ENCODE measurements around the gene HEXA. TPM values are rescaled to one million over a fixed set of nuclear protein-coding genes. Genes with fewer than 3 reads are reported as not detected.

The HEXA gene
- total and polyA plus RNA-seq, 2 donors from 2014 or later, result 138 to 199 TPM

DNA sequence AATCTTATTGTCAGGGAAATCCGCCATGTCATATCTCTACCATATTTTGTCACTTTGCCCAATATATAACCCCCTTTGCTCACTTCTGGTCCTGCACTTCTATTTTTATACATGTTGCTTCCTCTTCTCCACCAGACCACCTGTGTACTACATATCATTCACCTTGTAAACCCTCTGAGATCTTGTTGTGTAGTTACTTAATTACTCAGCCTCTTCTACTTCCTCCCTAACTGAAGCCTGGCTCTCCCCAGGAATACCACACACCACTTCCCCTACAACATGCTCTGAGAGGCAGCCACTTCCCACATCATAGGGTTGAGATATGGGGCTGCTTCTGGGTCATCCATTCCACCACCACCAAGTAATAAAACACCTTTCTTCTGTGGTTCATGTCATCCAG, 10.0 kb downstream of the HEXA start:
- Histone ChIP-seq H3K27ac (ENCODE audit: low read depth in 2 of 2, low read length in 2 of 2) (no peak overlapping the region), H3K4me3 (ENCODE audit: low read length in 3 of 3) (no peak overlapping the region), H3K4me1 (ENCODE audit: control insufficient read depth in 2 of 3, insufficient read depth in 2 of 3, low read depth in 1 of 3, low read length in 3 of 3) (peaks cover 0 to 16% (median 5%) of the 10 kb centered on the region in 3 donors), H3K36me3 (ENCODE audit: control insufficient read depth in 2 of 3, insufficient read depth in 3 of 3, low read length in 3 of 3) (peaks cover 0 to 6% (median 3%) of the 10 kb centered on the region in 3 donors), H3K9ac (ENCODE audit: low read length in 3 of 3) (no peak overlapping the region), H3K27me3 (ENCODE audit: control insufficient read depth, insufficient read depth, low read length) (no peaks in the 10 kb centered on the region), H3K9me3 (ENCODE audit: control insufficient read depth in 2 of 3, insufficient read depth in 1 of 3, low read length in 3 of 3) (no peaks in the 10 kb centered on the region)
- intact Hi-C loops (cut with DNase I), result no loop called here
- TF ChIP-seq, protein P1, sequence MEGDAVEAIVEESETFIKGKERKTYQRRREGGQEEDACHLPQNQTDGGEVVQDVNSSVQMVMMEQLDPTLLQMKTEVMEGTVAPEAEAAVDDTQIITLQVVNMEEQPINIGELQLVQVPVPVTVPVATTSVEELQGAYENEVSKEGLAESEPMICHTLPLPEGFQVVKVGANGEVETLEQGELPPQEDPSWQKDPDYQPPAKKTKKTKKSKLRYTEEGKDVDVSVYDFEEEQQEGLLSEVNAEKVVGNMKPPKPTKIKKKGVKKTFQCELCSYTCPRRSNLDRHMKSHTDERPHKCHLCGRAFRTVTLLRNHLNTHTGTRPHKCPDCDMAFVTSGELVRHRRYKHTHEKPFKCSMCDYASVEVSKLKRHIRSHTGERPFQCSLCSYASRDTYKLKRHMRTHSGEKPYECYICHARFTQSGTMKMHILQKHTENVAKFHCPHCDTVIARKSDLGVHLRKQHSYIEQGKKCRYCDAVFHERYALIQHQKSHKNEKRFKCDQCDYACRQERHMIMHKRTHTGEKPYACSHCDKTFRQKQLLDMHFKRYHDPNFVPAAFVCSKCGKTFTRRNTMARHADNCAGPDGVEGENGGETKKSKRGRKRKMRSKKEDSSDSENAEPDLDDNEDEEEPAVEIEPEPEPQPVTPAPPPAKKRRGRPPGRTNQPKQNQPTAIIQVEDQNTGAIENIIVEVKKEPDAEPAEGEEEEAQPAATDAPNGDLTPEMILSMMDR (IDR thresholded peaks at IDR 0.05; ENCODE audit: borderline replicate concordance, extremely low read depth, insufficient read depth), result no peak
- FAIRE-seq (no peak), DNase-seq (no peak)

DNA sequence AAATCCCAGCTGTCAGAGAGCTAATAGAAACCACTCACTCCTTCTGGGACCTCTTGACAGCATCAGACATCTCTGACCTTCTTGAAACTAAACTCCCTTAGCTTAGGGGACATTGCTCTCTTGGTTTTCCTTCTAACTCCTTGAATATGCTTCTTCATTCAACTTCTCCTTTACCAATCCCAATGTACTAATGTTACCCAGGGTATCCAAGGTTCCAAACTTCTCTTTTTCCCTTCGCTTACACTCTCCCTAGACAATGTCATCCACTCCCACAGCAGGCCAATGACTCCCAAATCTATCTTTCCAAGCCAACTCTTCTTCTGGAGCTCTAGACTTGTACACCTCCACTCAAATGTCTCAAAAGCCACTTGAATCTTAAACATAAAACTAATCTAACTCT, 14.6 kb downstream of the HEXA start:
- FAIRE-seq (no peak), DNase-seq (no peak)
- TF ChIP-seq, protein P1 (IDR thresholded peaks at IDR 0.05; ENCODE audit: borderline replicate concordance, extremely low read depth, insufficient read depth), result no peak
- intact Hi-C loops (cut with DNase I), result no loop called here
- Histone ChIP-seq H3K9ac (ENCODE audit: low read length in 3 of 3) (no peak overlapping the region), H3K9me3 (ENCODE audit: control insufficient read depth in 2 of 3, insufficient read depth in 1 of 3, low read length in 3 of 3) (no peaks in the 10 kb centered on the region), H3K4me3 (ENCODE audit: low read length in 3 of 3) (no peak overlapping the region), H3K4me1 (ENCODE audit: control insufficient read depth in 2 of 3, insufficient read depth in 2 of 3, low read depth in 1 of 3, low read length in 3 of 3) (peaks cover 0 to 4% (median 2%) of the 10 kb centered on the region in 3 donors), H3K27me3 (ENCODE audit: control insufficient read depth, insufficient read depth, low read length) (no peaks in the 10 kb centered on the region), H3K27ac (ENCODE audit: low read depth in 2 of 2, low read length in 2 of 2) (no peak overlapping the region), H3K36me3 (ENCODE audit: control insufficient read depth in 2 of 3, insufficient read depth in 3 of 3, low read length in 3 of 3) (peaks cover under 1 to 3% (median 3%) of the 10 kb centered on the region in 3 donors)

DNA sequence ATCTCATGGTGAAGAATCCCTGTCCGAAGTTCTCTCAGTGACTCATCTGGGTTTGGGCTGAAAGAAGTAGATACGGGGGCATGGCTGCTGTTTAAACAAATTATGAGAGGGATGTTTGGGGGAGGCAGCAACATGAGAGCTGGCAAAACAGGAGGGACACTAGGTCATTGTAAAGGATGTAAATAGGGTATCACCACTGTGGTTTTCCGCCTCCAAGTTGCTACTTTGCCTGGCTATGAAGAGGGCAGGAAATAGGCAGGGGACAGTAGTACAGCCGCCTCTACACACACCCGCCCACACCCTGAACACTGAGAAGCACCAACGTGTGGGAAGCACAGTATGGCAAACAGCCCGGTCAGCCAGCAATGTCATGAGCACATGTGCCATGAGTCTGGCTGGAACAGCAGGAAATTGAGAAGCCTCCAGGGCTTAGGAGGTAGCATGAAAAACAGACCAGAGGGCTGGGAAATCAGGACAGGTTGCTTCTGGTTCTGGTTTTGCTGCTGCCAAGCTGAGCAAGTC, 17.1 kb downstream of the HEXA start:
- intact Hi-C loops (cut with DNase I), result no loop called here
- peaks cover 8 to 17% (median 15%) of the 10 kb centered on the region in 3 donors for H3K36me3 ChIP-seq (ENCODE audit: control insufficient read depth in 2 of 3, insufficient read depth in 3 of 3, low read length in 3 of 3)
- no peak overlapping the region for H3K9ac ChIP-seq (ENCODE audit: low read length in 3 of 3)
- TF ChIP-seq, protein P1 (IDR thresholded peaks at IDR 0.05; ENCODE audit: borderline replicate concordance, extremely low read depth, insufficient read depth), result no peak
- peaks cover 0 to 4% (median 2%) of the 10 kb centered on the region in 3 donors for H3K4me1 ChIP-seq (ENCODE audit: control insufficient read depth in 2 of 3, insufficient read depth in 2 of 3, low read depth in 1 of 3, low read length in 3 of 3)
- no peaks in the 10 kb centered on the region for H3K9me3 ChIP-seq (ENCODE audit: control insufficient read depth in 2 of 3, insufficient read depth in 1 of 3, low read length in 3 of 3)
- FAIRE-seq, result no peak
- peak overlapping the region in 1 of 2 donors; percentile 45 for H3K27ac ChIP-seq (ENCODE audit: low read depth in 2 of 2, low read length in 2 of 2)
- DNase-seq, result peak in 4 of 5 donors; percentile 66 to 87 (median 68)
- no peak overlapping the region for H3K4me3 ChIP-seq (ENCODE audit: low read length in 3 of 3)
- no peaks in the 10 kb centered on the region for H3K27me3 ChIP-seq (ENCODE audit: control insufficient read depth, insufficient read depth, low read length)

DNA sequence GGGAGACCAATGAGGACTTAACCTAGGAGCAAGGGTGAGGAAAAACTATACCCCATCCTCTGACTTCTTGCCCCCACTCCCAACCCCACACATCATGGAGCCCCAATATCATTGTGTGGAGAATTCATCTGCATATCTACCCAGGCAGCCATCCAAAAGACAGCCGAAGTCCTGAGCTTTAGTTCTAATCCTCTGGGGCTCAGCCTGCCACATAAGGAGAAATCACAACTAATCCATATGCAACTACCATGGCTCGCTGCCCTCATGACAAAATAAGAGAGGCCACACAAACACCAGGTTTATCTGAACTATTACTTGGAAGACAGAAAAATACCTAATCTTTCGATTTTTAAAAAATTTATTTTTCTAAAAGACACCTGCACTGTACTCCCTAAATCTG, 17.7 kb downstream of the HEXA start:
- H3K27ac ChIP-seq (ENCODE audit: low read depth in 2 of 2, low read length in 2 of 2), result no peak overlapping the region
- DNase-seq, result no peak
- H3K27me3 ChIP-seq (ENCODE audit: control insufficient read depth, insufficient read depth, low read length), result no peaks in the 10 kb centered on the region
- peaks cover 0 to 4% (median 2%) of the 10 kb centered on the region in 3 donors for H3K4me1 ChIP-seq (ENCODE audit: control insufficient read depth in 2 of 3, insufficient read depth in 2 of 3, low read depth in 1 of 3, low read length in 3 of 3)
- H3K4me3 ChIP-seq (ENCODE audit: low read length in 3 of 3), result no peak overlapping the region
- no peak for FAIRE-seq
- H3K36me3 ChIP-seq (ENCODE audit: control insufficient read depth in 2 of 3, insufficient read depth in 3 of 3, low read length in 3 of 3), result peaks cover 8 to 23% (median 20%) of the 10 kb centered on the region in 3 donors
- TF ChIP-seq, protein P1 (IDR thresholded peaks at IDR 0.05; ENCODE audit: borderline replicate concordance, extremely low read depth, insufficient read depth), result no peak
- H3K9ac ChIP-seq (ENCODE audit: low read length in 3 of 3), result no peak overlapping the region
- H3K9me3 ChIP-seq (ENCODE audit: control insufficient read depth in 2 of 3, insufficient read depth in 1 of 3, low read length in 3 of 3), result no peaks in the 10 kb centered on the region
- intact Hi-C loops (cut with DNase I), result no loop called here

Measured in kidney (tissue), 14 donors.